ENCODE data around the gene MTMR3. TPM values are rescaled to one million over a fixed set of nuclear protein-coding genes. Genes with fewer than 3 reads are reported as not detected.

The MTMR3 gene
- total and polyA plus RNA-seq, 4 donors: 6.0 to 38.8 (median 17.1) TPM

- Histone ChIP-seq H3K4me3 (ENCODE audit: low read depth in 1 of 3, low read length in 3 of 3) (peak within 1 kb of the TSS; percentile 70 to 97 (median 92)), H3K9ac (ENCODE audit: low read depth in 1 of 2, low read length in 2 of 2) (peak within 1 kb of the TSS; percentile 84 to 85)
Observed at GRCh38 chr22:29837741-29838598, 45.0 kb upstream of the MTMR3 start, which contains the start of gene ASCC2. Gene ASCC2, minus strand, starts transcription at chr22:29838274. Its CDS starts 5,949 bp downstream, at chr22:29832325.

More at GRCh38 chr22:29837741-29838598, 45.0 kb upstream of the MTMR3 start, which contains the start of gene ASCC2:
- peaks cover 0 to 27% (median 15%) of the 10 kb centered on the region in 4 donors for H3K4me1 ChIP-seq (ENCODE audit: control insufficient read depth in 4 of 4, insufficient read depth in 4 of 4, low read length in 3 of 4)
- H3K9me3 ChIP-seq (ENCODE audit: control insufficient read depth in 4 of 4, low read length in 3 of 4): no peaks in the 10 kb centered on the region
- peak; percentile 99 for DNase-seq (ENCODE audit: low spot score)
- WGBS: 1% methylated on average over 54 of the region's 54 CpGs
- H3K27ac ChIP-seq (ENCODE audit: low read depth in 1 of 2, low read length in 2 of 2): peak within 1 kb of the TSS; percentile 50 to 84
- H3K36me3 ChIP-seq (ENCODE audit: control insufficient read depth in 4 of 4, insufficient read depth in 3 of 4, low read depth in 1 of 4, low read length in 3 of 4): peaks cover 0 to 5% (median 1%) of the 10 kb centered on the region in 4 donors
- TF ChIP-seq CTCF (IDR thresholded peaks at IDR 0.05; ENCODE audit: low read depth, low read length, missing input control) (peak; percentile 35), GABPA (IDR thresholded peaks at IDR 0.05 in 1 of 2, conservative IDR thresholded peaks at IDR 0.05 in 1 of 2) (peak; percentile 71 to 91), MAX (IDR thresholded peaks at IDR 0.05) (peak; percentile 81), SP1 (IDR thresholded peaks at IDR 0.05) (peak; percentile 79), FOXA2 (IDR thresholded peaks at IDR 0.05) (peak; percentile 28), JUND (IDR thresholded peaks at IDR 0.05) (peak; percentile 68 to 78), YY1 (IDR thresholded peaks at IDR 0.05) (peak; percentile 85), HNF4G (IDR thresholded peaks at IDR 0.05) (no peak), TAF1 (conservative IDR thresholded peaks at IDR 0.05) (peak; percentile 60), RAD21 (IDR thresholded peaks at IDR 0.05) (peak; percentile 67 to 75), FOXA1 (IDR thresholded peaks at IDR 0.05) (no peak), ATF3 (IDR thresholded peaks at IDR 0.05) (peak; percentile 15), HNF4A (conservative IDR thresholded peaks at IDR 0.05) (peak; percentile 55 to 79), NR2F2 (IDR thresholded peaks at IDR 0.05) (peak; percentile 84), ZBTB33 (IDR thresholded peaks at IDR 0.05) (peak; percentile 56), EGR1 (IDR thresholded peaks at IDR 0.05; ENCODE audit: low read depth in 2 of 2) (peak in 1 of 2 donors; percentile 67), RXRA (IDR thresholded peaks at IDR 0.05) (peak; percentile 88 to 93)
- TF ChIP-seq, protein P1, sequence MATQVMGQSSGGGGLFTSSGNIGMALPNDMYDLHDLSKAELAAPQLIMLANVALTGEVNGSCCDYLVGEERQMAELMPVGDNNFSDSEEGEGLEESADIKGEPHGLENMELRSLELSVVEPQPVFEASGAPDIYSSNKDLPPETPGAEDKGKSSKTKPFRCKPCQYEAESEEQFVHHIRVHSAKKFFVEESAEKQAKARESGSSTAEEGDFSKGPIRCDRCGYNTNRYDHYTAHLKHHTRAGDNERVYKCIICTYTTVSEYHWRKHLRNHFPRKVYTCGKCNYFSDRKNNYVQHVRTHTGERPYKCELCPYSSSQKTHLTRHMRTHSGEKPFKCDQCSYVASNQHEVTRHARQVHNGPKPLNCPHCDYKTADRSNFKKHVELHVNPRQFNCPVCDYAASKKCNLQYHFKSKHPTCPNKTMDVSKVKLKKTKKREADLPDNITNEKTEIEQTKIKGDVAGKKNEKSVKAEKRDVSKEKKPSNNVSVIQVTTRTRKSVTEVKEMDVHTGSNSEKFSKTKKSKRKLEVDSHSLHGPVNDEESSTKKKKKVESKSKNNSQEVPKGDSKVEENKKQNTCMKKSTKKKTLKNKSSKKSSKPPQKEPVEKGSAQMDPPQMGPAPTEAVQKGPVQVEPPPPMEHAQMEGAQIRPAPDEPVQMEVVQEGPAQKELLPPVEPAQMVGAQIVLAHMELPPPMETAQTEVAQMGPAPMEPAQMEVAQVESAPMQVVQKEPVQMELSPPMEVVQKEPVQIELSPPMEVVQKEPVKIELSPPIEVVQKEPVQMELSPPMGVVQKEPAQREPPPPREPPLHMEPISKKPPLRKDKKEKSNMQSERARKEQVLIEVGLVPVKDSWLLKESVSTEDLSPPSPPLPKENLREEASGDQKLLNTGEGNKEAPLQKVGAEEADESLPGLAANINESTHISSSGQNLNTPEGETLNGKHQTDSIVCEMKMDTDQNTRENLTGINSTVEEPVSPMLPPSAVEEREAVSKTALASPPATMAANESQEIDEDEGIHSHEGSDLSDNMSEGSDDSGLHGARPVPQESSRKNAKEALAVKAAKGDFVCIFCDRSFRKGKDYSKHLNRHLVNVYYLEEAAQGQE (IDR thresholded peaks at IDR 0.05): peak; percentile 52
- no peaks in the 10 kb centered on the region for H3K27me3 ChIP-seq (ENCODE audit: control insufficient read depth in 4 of 4, insufficient read depth in 4 of 4, low read length in 3 of 4)
